Loucy (cell line): Measurements from ENCODE around the gene MIA.

Experiments used
- CTCF ChIP-seq: fragments of 200-600 bp; sonication (generic); conservative IDR thresholded peaks from 2 replicates; pipeline ENCODE4 v1.5.1; 2014; ENCODE audit warnings: mild to moderate bottlenecking, antibody characterized with exemption, low read length
- EZH2phosphoT487 ChIP-seq: fragments of 200-600 bp; IDR thresholded peaks from 2 replicates; pipeline ENCODE4 v1.6.1; 2018; ENCODE audit warnings: antibody characterized with exemption, mild to moderate bottlenecking, moderate library complexity, borderline replicate concordance

GRCh38 chr19:40755791-40756190 lies 19.5 kb upstream of the MIA start:
- TF ChIP-seq CTCF (no peak), EZH2phosphoT487 (no peak)
